GM23248 (cell line): ENCODE results near the gene PIR. TPM values are rescaled to one million over a fixed set of nuclear protein-coding genes. Genes with fewer than 3 reads are reported as not detected.

ENCODE experiments used
- DNase-seq: peaks from one replicate; pipeline ENCODE4 v3.0.0-alpha.2; 2015
- H2AFZ ChIP-seq: fragments of 200-600 bp; sonication (generic); 2 replicates; pipeline ENCODE4 v1.6.1; 2016; ENCODE audit warnings: antibody characterized with exemption
- H3F3A ChIP-seq: fragments of 200-600 bp; sonication (generic); 2 replicates; pipeline ENCODE4 v1.6.1; 2016; ENCODE audit warnings: mild to moderate bottlenecking, antibody characterized with exemption, mixed run types; ENCODE audit not compliant: insufficient read depth
- H3K27ac ChIP-seq: fragments of 200-600 bp; sonication (generic); 2 replicates; pipeline ENCODE4 v1.5.1; 2016; ENCODE audit warnings: mild to moderate bottlenecking
- H3K27me3 ChIP-seq: fragments of 200-600 bp; sonication (generic); replicated peaks from 2 replicates; pipeline ENCODE4 v1.6.1; 2016; ENCODE audit warnings: mild to moderate bottlenecking; ENCODE audit not compliant: insufficient read depth
- H3K36me3 ChIP-seq: fragments of 200-600 bp; sonication (generic); 2 replicates; pipeline ENCODE4 v1.6.1; 2016; ENCODE audit warnings: low read depth, mild to moderate bottlenecking
- H3K4me1 ChIP-seq: fragments of 200-600 bp; sonication (generic); 2 replicates; pipeline ENCODE4 v1.6.1; 2016; ENCODE audit warnings: mild to moderate bottlenecking; ENCODE audit not compliant: insufficient read depth
- H3K4me2 ChIP-seq: fragments of 200-600 bp; sonication (generic); one replicate; pipeline ENCODE4 v1.6.1; 2016; ENCODE audit warnings: mild to moderate bottlenecking; ENCODE audit not compliant: unreplicated experiment
- H3K4me3 ChIP-seq: fragments of 200-600 bp; sonication (generic); 2 replicates; pipeline ENCODE4 v1.5.1; 2016; ENCODE audit warnings: mild to moderate bottlenecking
- H3K79me2 ChIP-seq: fragments of 200-600 bp; sonication (generic); 2 replicates; pipeline ENCODE4 v1.6.1; 2016; ENCODE audit warnings: mild to moderate bottlenecking; ENCODE audit not compliant: insufficient read depth
- H3K9ac ChIP-seq: fragments of 200-600 bp; sonication (generic); 2 replicates; pipeline ENCODE4 v1.6.1; 2016; ENCODE audit warnings: mild to moderate bottlenecking
- H3K9me2 ChIP-seq: fragments of 200-600 bp; sonication (generic); 2 replicates; pipeline ENCODE4 v1.6.1; 2016; ENCODE audit warnings: mixed run types, mild to moderate bottlenecking, moderate library complexity; ENCODE audit not compliant: insufficient read depth
- H3K9me3 ChIP-seq: fragments of 200-600 bp; sonication (generic); one replicate; pipeline ENCODE4 v1.6.1; 2017; ENCODE audit warnings: low read depth
- H4K20me1 ChIP-seq: fragments of 200-600 bp; sonication (generic); 2 replicates; pipeline ENCODE4 v1.6.0; 2016; ENCODE audit not compliant: insufficient read depth
- EZH2 ChIP-seq: fragments of 200-600 bp; sonication (generic); IDR thresholded peaks from 2 replicates; pipeline ENCODE4 v1.6.1; 2018; ENCODE audit warnings: antibody characterized with exemption, mild to moderate bottlenecking; ENCODE audit not compliant: insufficient read depth, poor library complexity, severe bottlenecking
- EZH2phosphoT487 ChIP-seq: fragments of 200-600 bp; sonication (generic); IDR thresholded peaks from 2 replicates; pipeline ENCODE4 v1.6.1; 2018; ENCODE audit warnings: antibody characterized with exemption, moderate library complexity, mild to moderate bottlenecking, low read depth; ENCODE audit not compliant: insufficient read depth
- WGBS, 2 experiments: methylation state at CpG; one replicate each; pipeline ENCODE4 v1.1.6; 2015 to 2017; ENCODE audit warnings: low lambda C conversion rate in 2 of 2, low coverage in 1 of 2; ENCODE audit errors: missing lambda C conversion rate in 2 of 2; 5-methylcytosine and 5-hydroxymethylcytosine counted together
- in situ Hi-C: fragments of 300-500 bp; cut with MboI; formaldehyde crosslinking; loops from 2 replicates; pipeline ENCODE4 v1.15.0; 2020
- polyA plus RNA-seq: library from polyadenylated mRNA; unstranded; fragments of >200 nt; fragmentation: Nextera tagmentation; extraction: Ambion mirVana; gene quantifications from 2 replicates; pipeline ENCODE4 v1.2.1, GENCODE V29; 2016
- total RNA-seq: library from RNA; depleted of rRNA; stranded (reverse); fragments of >200 nt; shearing (Covaris generic); gene quantifications from 2 replicates; pipeline ENCODE4 v1.2.3, GENCODE V29; 2014

Gene PIR
- total and polyA plus RNA-seq, 2 experiments from 2014 or later: 1.7 to 5.9 TPM

DNA sequence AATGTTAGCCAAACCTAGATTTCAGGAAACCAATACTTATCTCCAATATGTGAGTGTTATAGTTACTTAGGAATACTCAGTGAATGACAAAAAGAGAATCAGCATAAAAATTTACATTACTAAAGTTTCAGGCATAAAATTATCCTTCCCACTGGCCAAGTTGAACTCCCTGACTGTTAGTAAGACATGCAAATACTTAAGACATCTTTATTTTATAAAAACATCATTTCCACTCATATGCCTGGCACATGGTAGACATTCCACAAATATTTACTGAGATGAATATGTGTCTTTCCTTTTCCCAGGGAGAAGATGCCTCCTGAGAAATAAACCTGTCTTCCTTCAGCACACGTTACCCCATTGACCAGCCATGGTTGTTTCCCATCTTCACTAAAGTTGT is 116.2 kb downstream of the PIR start:
- H3K27ac ChIP-seq: no peak overlapping the region
- H3K36me3 ChIP-seq: no peaks in the 10 kb centered on the region
- no peaks in the 10 kb centered on the region for H3K27me3 ChIP-seq
- WGBS, 2 experiments: 0 to 14% methylated on average over 1 of the region's 1 CpG
- H3K9ac ChIP-seq: no peak overlapping the region
- H2AFZ ChIP-seq: no peak overlapping the region
- peak; percentile 35 for DNase-seq
- no peaks in the 10 kb centered on the region for H3K9me2 ChIP-seq
- TF ChIP-seq EZH2 (no peak), EZH2phosphoT487 (no peak)
- no peaks in the 10 kb centered on the region for H4K20me1 ChIP-seq
- H3K4me1 ChIP-seq: peaks cover 9% of the 10 kb centered on the region; the same call in 1 of the 2 replicates
- H3K4me2 ChIP-seq: no peak overlapping the region
- H3K4me3 ChIP-seq: no peak overlapping the region
- H3K79me2 ChIP-seq: no peaks in the 10 kb centered on the region
- in situ Hi-C loops: no loop called here
- H3F3A ChIP-seq: peaks cover 7% of the 10 kb centered on the region; the same call in 1 of the 2 replicates
- H3K9me3 ChIP-seq: no peaks in the 10 kb centered on the region

DNA sequence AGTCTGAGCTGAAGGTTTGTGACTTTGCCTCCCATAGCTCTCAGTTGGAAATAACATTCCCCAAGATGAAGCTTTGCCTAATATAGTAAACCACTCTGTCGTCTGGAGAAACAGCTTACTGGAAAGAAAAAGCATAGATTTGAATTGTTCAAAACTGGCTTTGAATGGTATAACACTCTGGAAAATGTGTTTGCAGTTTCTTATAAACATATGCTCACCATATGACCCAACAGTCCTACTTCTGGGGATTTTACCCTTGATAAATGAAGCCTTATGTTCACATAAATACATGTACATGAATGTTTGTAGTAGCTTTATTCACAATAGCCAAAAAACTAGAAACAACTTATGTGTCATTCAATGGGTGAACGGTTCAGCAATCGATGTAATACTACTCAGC is 119.2 kb downstream of the PIR start:
- Histone ChIP-seq H3K9me2 (no peaks in the 10 kb centered on the region), H2AFZ (no peak overlapping the region), H3K27ac (no peak overlapping the region), H3F3A (peaks cover 7% of the 10 kb centered on the region; the same call in 1 of the 2 replicates), H3K4me3 (no peak overlapping the region), H3K36me3 (no peaks in the 10 kb centered on the region), H3K4me1 (peaks cover 9% of the 10 kb centered on the region; the same call in 1 of the 2 replicates), H4K20me1 (no peaks in the 10 kb centered on the region), H3K9me3 (no peaks in the 10 kb centered on the region), H3K79me2 (no peaks in the 10 kb centered on the region), H3K27me3 (no peaks in the 10 kb centered on the region), H3K4me2 (no peak overlapping the region), H3K9ac (no peak overlapping the region)
- TF ChIP-seq EZH2phosphoT487 (no peak), EZH2 (no peak)
- in situ Hi-C loops: no loop called here
- DNase-seq: no peak
- 42 to 56% methylated on average over 3 of the region's 3 CpGs for WGBS, 2 experiments

DNA sequence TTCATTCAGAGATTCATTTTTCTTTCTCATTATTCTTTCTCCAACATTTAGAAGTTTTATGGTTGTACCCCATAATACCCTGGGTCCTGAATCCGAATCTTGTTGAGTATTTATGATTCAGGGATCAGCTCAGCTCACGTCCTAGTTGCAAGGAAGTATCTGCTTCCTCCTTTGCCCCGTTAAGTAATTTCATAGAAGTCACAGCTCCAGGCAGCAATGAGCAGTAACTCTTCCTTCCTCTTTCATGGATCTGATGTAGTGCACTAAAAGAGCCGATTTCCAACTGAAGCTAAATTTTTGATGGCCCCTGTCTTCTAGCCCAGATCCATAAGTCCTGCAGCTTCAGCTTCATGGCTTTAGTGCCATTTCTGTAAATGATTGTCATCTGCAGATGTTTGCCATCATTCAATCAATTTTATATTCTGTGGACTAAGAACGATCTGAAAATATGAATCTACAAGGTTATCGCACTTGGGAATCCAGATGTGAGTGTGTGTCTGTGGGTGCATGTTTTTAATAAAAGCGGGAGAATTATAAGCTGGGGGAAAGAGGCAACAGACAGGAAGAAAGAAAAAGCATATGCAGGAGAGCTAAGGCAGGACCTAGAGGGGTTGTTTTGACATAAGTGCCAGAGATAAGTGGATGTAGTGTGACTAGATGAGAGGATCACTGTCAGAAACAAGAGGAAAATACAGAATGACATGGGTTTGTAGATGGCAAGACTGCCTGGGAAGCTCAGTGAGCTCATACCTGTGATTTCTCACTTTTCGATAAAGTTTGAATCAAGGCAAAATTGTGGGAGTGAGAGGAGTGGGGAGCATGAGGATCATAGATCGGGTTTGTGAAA is 126.4 kb downstream of the PIR start:
- Histone ChIP-seq H3K27ac (no peak overlapping the region), H3K79me2 (no peaks in the 10 kb centered on the region), H3K27me3 (no peaks in the 10 kb centered on the region), H3K9me3 (no peaks in the 10 kb centered on the region), H2AFZ (no peak overlapping the region), H3K4me1 (no peaks in the 10 kb centered on the region), H3K9me2 (no peaks in the 10 kb centered on the region), H3K36me3 (no peaks in the 10 kb centered on the region), H3K9ac (no peak overlapping the region), H3K4me3 (no peak overlapping the region), H3K4me2 (no peak overlapping the region), H4K20me1 (no peaks in the 10 kb centered on the region), H3F3A (no peaks in the 10 kb centered on the region)
- 73% methylated on average over 8 to 9 of the region's 9 CpGs for WGBS, 2 experiments
- TF ChIP-seq EZH2phosphoT487 (no peak), EZH2 (no peak)
- in situ Hi-C loops: no loop called here
- no peak for DNase-seq

DNA sequence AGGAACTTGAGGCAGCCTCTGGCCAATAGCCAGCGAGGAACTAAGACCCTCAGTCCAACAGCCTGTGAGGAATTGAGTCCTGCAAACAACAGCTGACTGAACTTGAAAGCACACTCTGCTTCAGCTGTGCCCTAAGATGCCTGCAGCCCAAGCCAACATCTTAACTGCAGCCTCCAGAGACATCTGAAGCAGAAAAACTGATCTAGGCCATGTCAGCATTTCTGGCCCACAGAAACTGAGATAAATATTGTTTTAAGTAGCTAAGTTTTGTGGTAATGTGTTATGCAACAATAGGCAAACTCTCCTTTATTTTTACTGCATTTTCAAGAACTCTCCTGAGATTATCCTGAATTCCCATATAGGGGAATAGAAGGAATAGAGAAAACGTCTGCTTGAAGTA is 133.4 kb downstream of the PIR start:
- H3K9me3 ChIP-seq: no peaks in the 10 kb centered on the region
- DNase-seq: no peak
- H3K79me2 ChIP-seq: no peaks in the 10 kb centered on the region
- no peaks in the 10 kb centered on the region for H3K36me3 ChIP-seq
- H4K20me1 ChIP-seq: no peaks in the 10 kb centered on the region
- H3K9me2 ChIP-seq: no peaks in the 10 kb centered on the region
- WGBS, 2 experiments: 40 to 44% methylated on average over 2 of the region's 2 CpGs
- no peaks in the 10 kb centered on the region for H3K27me3 ChIP-seq
- no peak overlapping the region for H3K4me3 ChIP-seq
- in situ Hi-C loops: no loop called here
- no peak overlapping the region for H3K27ac ChIP-seq
- no peaks in the 10 kb centered on the region for H3K4me1 ChIP-seq
- TF ChIP-seq EZH2phosphoT487 (no peak), EZH2 (no peak)
- no peak overlapping the region for H3K4me2 ChIP-seq
- H3F3A ChIP-seq: no peaks in the 10 kb centered on the region
- no peak overlapping the region for H2AFZ ChIP-seq
- H3K9ac ChIP-seq: no peak overlapping the region
